GM23248 (cell line): ENCODE results near the gene DTNA. TPM values are rescaled to one million over a fixed set of nuclear protein-coding genes. Genes with fewer than 3 reads are reported as not detected.

Source experiments
- DNase-seq: peaks from one replicate; pipeline ENCODE4 v3.0.0-alpha.2; 2015
- H2AFZ ChIP-seq: fragments of 200-600 bp; sonication (generic); 2 replicates; pipeline ENCODE4 v1.6.1; 2016; ENCODE audit warnings: antibody characterized with exemption
- H3F3A ChIP-seq: fragments of 200-600 bp; sonication (generic); 2 replicates; pipeline ENCODE4 v1.6.1; 2016; ENCODE audit warnings: mild to moderate bottlenecking, antibody characterized with exemption, mixed run types; ENCODE audit not compliant: insufficient read depth
- H3K27ac ChIP-seq: fragments of 200-600 bp; sonication (generic); 2 replicates; pipeline ENCODE4 v1.5.1; 2016; ENCODE audit warnings: mild to moderate bottlenecking
- H3K27me3 ChIP-seq: fragments of 200-600 bp; sonication (generic); replicated peaks from 2 replicates; pipeline ENCODE4 v1.6.1; 2016; ENCODE audit warnings: mild to moderate bottlenecking; ENCODE audit not compliant: insufficient read depth
- H3K36me3 ChIP-seq: fragments of 200-600 bp; sonication (generic); 2 replicates; pipeline ENCODE4 v1.6.1; 2016; ENCODE audit warnings: low read depth, mild to moderate bottlenecking
- H3K4me1 ChIP-seq: fragments of 200-600 bp; sonication (generic); 2 replicates; pipeline ENCODE4 v1.6.1; 2016; ENCODE audit warnings: mild to moderate bottlenecking; ENCODE audit not compliant: insufficient read depth
- H3K4me2 ChIP-seq: fragments of 200-600 bp; sonication (generic); one replicate; pipeline ENCODE4 v1.6.1; 2016; ENCODE audit warnings: mild to moderate bottlenecking; ENCODE audit not compliant: unreplicated experiment
- H3K4me3 ChIP-seq: fragments of 200-600 bp; sonication (generic); 2 replicates; pipeline ENCODE4 v1.5.1; 2016; ENCODE audit warnings: mild to moderate bottlenecking
- H3K79me2 ChIP-seq: fragments of 200-600 bp; sonication (generic); 2 replicates; pipeline ENCODE4 v1.6.1; 2016; ENCODE audit warnings: mild to moderate bottlenecking; ENCODE audit not compliant: insufficient read depth
- H3K9ac ChIP-seq: fragments of 200-600 bp; sonication (generic); 2 replicates; pipeline ENCODE4 v1.6.1; 2016; ENCODE audit warnings: mild to moderate bottlenecking
- H3K9me2 ChIP-seq: fragments of 200-600 bp; sonication (generic); 2 replicates; pipeline ENCODE4 v1.6.1; 2016; ENCODE audit warnings: mixed run types, mild to moderate bottlenecking, moderate library complexity; ENCODE audit not compliant: insufficient read depth
- H3K9me3 ChIP-seq: fragments of 200-600 bp; sonication (generic); one replicate; pipeline ENCODE4 v1.6.1; 2017; ENCODE audit warnings: low read depth
- H4K20me1 ChIP-seq: fragments of 200-600 bp; sonication (generic); 2 replicates; pipeline ENCODE4 v1.6.0; 2016; ENCODE audit not compliant: insufficient read depth
- EZH2 ChIP-seq: fragments of 200-600 bp; sonication (generic); IDR thresholded peaks from 2 replicates; pipeline ENCODE4 v1.6.1; 2018; ENCODE audit warnings: antibody characterized with exemption, mild to moderate bottlenecking; ENCODE audit not compliant: insufficient read depth, poor library complexity, severe bottlenecking
- EZH2phosphoT487 ChIP-seq: fragments of 200-600 bp; sonication (generic); IDR thresholded peaks from 2 replicates; pipeline ENCODE4 v1.6.1; 2018; ENCODE audit warnings: antibody characterized with exemption, moderate library complexity, mild to moderate bottlenecking, low read depth; ENCODE audit not compliant: insufficient read depth
- WGBS, 2 experiments: methylation state at CpG; one replicate each; pipeline ENCODE4 v1.1.6; 2015 to 2017; ENCODE audit warnings: low lambda C conversion rate in 2 of 2, low coverage in 1 of 2; ENCODE audit errors: missing lambda C conversion rate in 2 of 2; 5-methylcytosine and 5-hydroxymethylcytosine counted together
- in situ Hi-C: fragments of 300-500 bp; cut with MboI; formaldehyde crosslinking; loops from 2 replicates; pipeline ENCODE4 v1.15.0; 2020
- polyA plus RNA-seq: library from polyadenylated mRNA; unstranded; fragments of >200 nt; fragmentation: Nextera tagmentation; extraction: Ambion mirVana; gene quantifications from 2 replicates; pipeline ENCODE4 v1.2.1, GENCODE V29; 2016
- total RNA-seq: library from RNA; depleted of rRNA; stranded (reverse); fragments of >200 nt; shearing (Covaris generic); gene quantifications from 2 replicates; pipeline ENCODE4 v1.2.3, GENCODE V29; 2014

The DTNA gene
- total and polyA plus RNA-seq, 2 experiments from 2014 or later = 4.2 to 5.5 TPM

DNA sequence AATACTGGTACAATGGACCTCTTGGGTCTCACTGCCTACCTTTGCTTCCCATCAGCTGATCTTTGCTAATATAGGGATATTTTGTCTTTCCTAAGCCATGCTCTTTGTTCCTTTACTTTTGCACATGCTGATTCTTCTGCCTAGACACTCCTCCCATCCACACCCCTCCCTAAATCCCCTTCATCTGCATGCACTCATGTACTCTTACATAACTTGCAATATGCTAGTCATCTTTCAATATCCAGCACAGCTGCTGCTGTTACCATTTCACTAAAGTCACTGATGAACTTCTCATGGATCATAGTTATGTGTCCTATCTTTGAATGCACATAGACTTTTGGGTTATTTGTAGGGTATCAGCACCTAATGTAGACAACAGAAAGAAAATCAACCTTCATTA, 18.5 kb upstream of the DTNA start:
- Histone ChIP-seq H3K9ac (no peak overlapping the region), H3F3A (no peaks in the 10 kb centered on the region), H2AFZ (no peak overlapping the region), H3K27me3 (no peaks in the 10 kb centered on the region), H3K4me2 (no peak overlapping the region), H3K27ac (no peak overlapping the region), H3K36me3 (no peaks in the 10 kb centered on the region), H3K9me2 (no peaks in the 10 kb centered on the region), H3K79me2 (no peaks in the 10 kb centered on the region), H3K4me3 (no peak overlapping the region), H3K9me3 (no peaks in the 10 kb centered on the region), H4K20me1 (no peaks in the 10 kb centered on the region), H3K4me1 (no peaks in the 10 kb centered on the region)
- TF ChIP-seq EZH2phosphoT487 (no peak), EZH2 (no peak)
- in situ Hi-C loops = no loop called here
- DNase-seq = no peak

GRCh38 chr18:34694591-34695165, 15.4 kb upstream of the DTNA start:
- WGBS, 2 experiments = 90 to 92% methylated on average over 5 of the region's 5 CpGs
- Histone ChIP-seq H3K27me3 (no peaks in the 10 kb centered on the region), H3K9me3 (no peaks in the 10 kb centered on the region), H4K20me1 (no peaks in the 10 kb centered on the region), H3K79me2 (no peaks in the 10 kb centered on the region), H3F3A (no peaks in the 10 kb centered on the region), H3K4me2 (no peak overlapping the region), H3K4me1 (no peaks in the 10 kb centered on the region; the same call in 1 of the 2 replicates), H3K27ac (no peak overlapping the region), H3K9me2 (no peaks in the 10 kb centered on the region), H3K36me3 (no peaks in the 10 kb centered on the region), H3K4me3 (no peak overlapping the region), H3K9ac (no peak overlapping the region), H2AFZ (no peak overlapping the region)
- in situ Hi-C loops = no loop called here
- TF ChIP-seq EZH2 (no peak), EZH2phosphoT487 (no peak)
- no peak for DNase-seq

GRCh38 chr18:34695310-34695709, 14.8 kb upstream of the DTNA start:
- H3K4me3 ChIP-seq = no peak overlapping the region
- H3K9ac ChIP-seq = no peak overlapping the region
- no peaks in the 10 kb centered on the region for H4K20me1 ChIP-seq
- H3K4me1 ChIP-seq = no peaks in the 10 kb centered on the region; the same call in 1 of the 2 replicates
- no peak for DNase-seq
- H3K27ac ChIP-seq = no peak overlapping the region
- TF ChIP-seq EZH2 (no peak), EZH2phosphoT487 (no peak)
- no peaks in the 10 kb centered on the region for H3K9me2 ChIP-seq
- WGBS, 2 experiments = 92 to 94% methylated on average over 5 of the region's 5 CpGs
- H2AFZ ChIP-seq = no peak overlapping the region
- no peak overlapping the region for H3K4me2 ChIP-seq
- no peaks in the 10 kb centered on the region for H3K36me3 ChIP-seq
- H3K79me2 ChIP-seq = no peaks in the 10 kb centered on the region
- in situ Hi-C loops = no loop called here
- no peaks in the 10 kb centered on the region for H3F3A ChIP-seq
- no peaks in the 10 kb centered on the region for H3K9me3 ChIP-seq
- no peaks in the 10 kb centered on the region for H3K27me3 ChIP-seq

DNA sequence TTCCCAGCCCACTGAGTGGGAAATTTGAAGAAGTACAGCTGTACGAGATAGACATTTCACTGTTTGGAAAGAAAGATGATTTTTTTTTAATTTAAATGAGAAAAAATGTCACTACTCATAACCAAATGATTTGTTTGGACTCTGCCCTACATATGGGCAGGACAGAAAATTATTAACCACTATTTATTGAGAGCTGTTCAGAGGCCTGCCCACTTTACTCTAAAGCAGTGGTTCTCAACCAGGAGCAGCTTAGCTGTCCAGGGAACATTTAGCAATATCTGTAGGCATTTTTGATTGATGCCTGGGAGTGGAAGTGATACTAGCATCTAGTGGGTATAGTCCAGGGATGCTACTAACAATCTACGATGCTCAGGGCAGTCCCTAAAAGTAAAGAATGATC, 13.4 kb upstream of the DTNA start:
- WGBS, 2 experiments = 98 to 100% methylated on average over 2 of the region's 2 CpGs
- H2AFZ ChIP-seq = no peak overlapping the region
- H3K9ac ChIP-seq = no peak overlapping the region
- H3K9me3 ChIP-seq = no peaks in the 10 kb centered on the region
- no peaks in the 10 kb centered on the region for H3F3A ChIP-seq
- in situ Hi-C loops = no loop called here
- H3K79me2 ChIP-seq = no peaks in the 10 kb centered on the region
- H3K36me3 ChIP-seq = no peaks in the 10 kb centered on the region
- no peaks in the 10 kb centered on the region for H4K20me1 ChIP-seq
- no peaks in the 10 kb centered on the region; the same call in 1 of the 2 replicates for H3K4me1 ChIP-seq
- H3K9me2 ChIP-seq = no peaks in the 10 kb centered on the region
- TF ChIP-seq EZH2 (no peak), EZH2phosphoT487 (no peak)
- no peaks in the 10 kb centered on the region for H3K27me3 ChIP-seq
- no peak overlapping the region for H3K4me2 ChIP-seq
- no peak for DNase-seq
- no peak overlapping the region for H3K27ac ChIP-seq
- no peak overlapping the region for H3K4me3 ChIP-seq

- no peaks in the 10 kb centered on the region for H3F3A ChIP-seq
- no peak overlapping the region for H3K27ac ChIP-seq
- no peaks in the 10 kb centered on the region for H3K27me3 ChIP-seq
- in situ Hi-C loops = no loop called here
- H3K79me2 ChIP-seq = no peaks in the 10 kb centered on the region
- H3K9ac ChIP-seq = no peak overlapping the region
- no peaks in the 10 kb centered on the region; the same call in 1 of the 2 replicates for H3K4me1 ChIP-seq
- WGBS, 2 experiments = 94 to 97% methylated on average over 1 of the region's 1 CpG
- TF ChIP-seq EZH2 = no peak
- TF ChIP-seq EZH2phosphoT487 = no peak
- H3K4me2 ChIP-seq = no peak overlapping the region
- peak; percentile 2 for DNase-seq
- H3K36me3 ChIP-seq = no peaks in the 10 kb centered on the region
- H2AFZ ChIP-seq = peak overlapping the region; percentile 30; the same call in 1 of the 2 replicates
- no peaks in the 10 kb centered on the region for H4K20me1 ChIP-seq
- H3K9me3 ChIP-seq = no peaks in the 10 kb centered on the region
- no peaks in the 10 kb centered on the region for H3K9me2 ChIP-seq
- no peak overlapping the region for H3K4me3 ChIP-seq
Observed at GRCh38 chr18:34697233-34697632, 12.9 kb upstream of the DTNA start.
